Mesendoderm (in vitro differentiated cells): Measurements from ENCODE around the gene FUBP1.

Source experiments
- DNase-seq: peaks from one replicate; pipeline ENCODE4 v3.0.0; 2013
- H2AK5ac ChIP-seq: 2 replicates; pipeline ENCODE4 v1.6.1; 2013; ENCODE audit warnings: low read length, inconsistent platforms
- H2BK120ac ChIP-seq: 2 replicates; pipeline ENCODE4 v1.6.1; 2013; ENCODE audit warnings: low read depth, mild to moderate bottlenecking, low read length, moderate library complexity, mixed read lengths
- H2BK15ac ChIP-seq: replicated peaks from 2 replicates; pipeline ENCODE4 v1.6.1; 2013; ENCODE audit warnings: low read depth, mild to moderate bottlenecking, moderate library complexity
- H2BK5ac ChIP-seq: 2 replicates; pipeline ENCODE4 v1.6.1; 2013; ENCODE audit warnings: low read length, inconsistent platforms
- H3K18ac ChIP-seq: 2 replicates; pipeline ENCODE4 v1.6.1; 2013; ENCODE audit warnings: mild to moderate bottlenecking, low read length, mixed read lengths
- H3K23ac ChIP-seq: one replicate; pipeline ENCODE4 v1.6.1; 2013; ENCODE audit warnings: low read length
- H3K27ac ChIP-seq: 2 replicates; pipeline ENCODE4 v1.5.1; 2013; ENCODE audit warnings: low read depth, mild to moderate bottlenecking, inconsistent platforms, low read length, moderate library complexity
- H3K27me3 ChIP-seq: 2 replicates; pipeline ENCODE4 v1.6.1; 2013; ENCODE audit warnings: low read length, control low read depth, mild to moderate bottlenecking, inconsistent platforms; ENCODE audit not compliant: insufficient read depth, poor library complexity
- H3K36me3 ChIP-seq: 2 replicates; pipeline ENCODE4 v1.6.1; 2013; ENCODE audit warnings: low read length, inconsistent platforms; ENCODE audit not compliant: control insufficient read depth, insufficient read depth
- H3K4ac ChIP-seq: one replicate; pipeline ENCODE4 v1.6.1; 2013; ENCODE audit warnings: low read depth, mild to moderate bottlenecking, low read length, moderate library complexity
- H3K4me1 ChIP-seq: 2 replicates; pipeline ENCODE4 v1.6.1; 2013; ENCODE audit warnings: low read depth, low read length, inconsistent platforms; ENCODE audit not compliant: control insufficient read depth
- H3K4me2 ChIP-seq: 2 replicates; pipeline ENCODE4 v1.6.1; 2013; ENCODE audit warnings: low read length
- H3K4me3 ChIP-seq: 2 replicates; pipeline ENCODE4 v1.5.1; 2013; ENCODE audit warnings: mild to moderate bottlenecking, low read length
- H3K56ac ChIP-seq: one replicate; pipeline ENCODE4 v1.6.1; 2013; ENCODE audit warnings: low read length
- H3K79me1 ChIP-seq: 2 replicates; pipeline ENCODE4 v1.6.1; 2013; ENCODE audit warnings: low read length, inconsistent platforms
- H3K79me2 ChIP-seq: 2 replicates; pipeline ENCODE4 v1.6.1; 2013; ENCODE audit warnings: mild to moderate bottlenecking, low read length; ENCODE audit not compliant: control insufficient read depth, insufficient read depth
- H3K9ac ChIP-seq: 2 replicates; pipeline ENCODE4 v1.6.1; 2013; ENCODE audit warnings: low read length, inconsistent platforms
- H4K5ac ChIP-seq: one replicate; pipeline ENCODE4 v1.6.1; 2013; ENCODE audit warnings: low read length
- H4K8ac ChIP-seq: one replicate; pipeline ENCODE4 v1.6.1; 2013; ENCODE audit warnings: low read depth, mild to moderate bottlenecking, control low read depth, low read length, moderate library complexity
- WGBS: extraction: QIAGEN DNeasy Blood & Tissue Kit; methylation state at CpG from one replicate; pipeline ENCODE4 v1.1.7; 2013; ENCODE audit warnings: low lambda C conversion rate, missing lambda C conversion rate; ENCODE audit not compliant: insufficient coverage; ENCODE audit errors: extremely low coverage; 5-methylcytosine and 5-hydroxymethylcytosine counted together

The FUBP1 gene

DNA sequence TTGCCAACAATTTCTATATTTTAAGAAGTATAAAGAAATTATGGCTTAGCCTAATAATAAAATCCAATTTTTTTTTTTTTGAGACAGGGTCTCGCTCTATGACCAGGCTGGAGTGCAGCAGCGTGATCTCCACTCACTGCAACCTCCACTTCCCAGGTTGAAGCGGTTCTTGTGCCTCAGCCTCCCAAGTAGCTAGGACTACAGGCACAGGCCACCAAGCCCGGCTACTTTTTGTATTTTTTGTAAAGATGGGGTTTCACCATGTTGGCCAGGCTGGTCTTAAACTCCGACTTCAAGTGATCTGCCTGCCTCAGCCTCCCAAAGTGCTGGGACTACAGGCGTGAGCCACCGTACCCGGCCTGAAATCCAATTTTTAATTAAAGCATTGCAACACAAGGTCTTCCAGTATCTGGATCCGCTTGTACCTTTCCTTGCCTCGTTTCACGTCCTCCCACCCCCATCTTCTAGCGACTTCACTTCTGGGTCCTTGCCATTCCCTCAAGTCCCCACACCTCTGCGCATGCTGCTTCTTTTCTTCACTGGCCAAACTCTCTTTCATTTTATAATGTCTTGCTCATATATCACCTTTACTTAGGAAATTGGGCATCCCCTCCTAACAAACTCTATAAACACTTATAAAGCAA, 2.3 kb downstream of the FUBP1 start:
- Histone ChIP-seq H3K4me2 (peak overlapping the region; percentile 65), H3K4ac (no peak overlapping the region), H3K79me1 (no peaks in the 10 kb centered on the region), H4K5ac (no peak overlapping the region), H2BK5ac (no peak overlapping the region), H3K27me3 (no peaks in the 10 kb centered on the region), H3K27ac (no peak overlapping the region), H3K23ac (no peak overlapping the region), H3K79me2 (peaks cover 85% of the 10 kb centered on the region), H3K56ac (peak overlapping the region; percentile 73), H3K4me1 (no peaks in the 10 kb centered on the region), H3K18ac (no peak overlapping the region), H2BK120ac (no peak overlapping the region), H3K36me3 (no peaks in the 10 kb centered on the region), H3K4me3 (peak overlapping the region; percentile 36), H3K9ac (peak overlapping the region; percentile 72), H2AK5ac (no peak overlapping the region), H2BK15ac (no peak overlapping the region), H4K8ac (no peak overlapping the region)
- peak; percentile 23 for DNase-seq
- WGBS, result no CpG with 5 or more reads among the region's 13 CpGs

GRCh38 chr1:77975907-77976306, 3.0 kb downstream of the FUBP1 start:
- Histone ChIP-seq H3K4me2 (peak overlapping the region; percentile 31), H3K27me3 (no peaks in the 10 kb centered on the region), H3K36me3 (no peaks in the 10 kb centered on the region)

GRCh38 chr1:77975386-77975785, 3.5 kb downstream of the FUBP1 start:
- no peak overlapping the region for H3K4me2 ChIP-seq
- no peak overlapping the region for H3K23ac ChIP-seq
- no peak overlapping the region for H3K27ac ChIP-seq
- DNase-seq, result no peak
- H3K18ac ChIP-seq, result no peak overlapping the region
- peaks cover 90% of the 10 kb centered on the region for H3K79me2 ChIP-seq
- no peak overlapping the region for H2AK5ac ChIP-seq
- no peaks in the 10 kb centered on the region for H3K36me3 ChIP-seq
- H3K4ac ChIP-seq, result no peak overlapping the region
- H2BK5ac ChIP-seq, result no peak overlapping the region
- no peaks in the 10 kb centered on the region for H3K79me1 ChIP-seq
- H3K4me1 ChIP-seq, result no peaks in the 10 kb centered on the region
- no peak overlapping the region for H4K5ac ChIP-seq
- no peaks in the 10 kb centered on the region for H3K27me3 ChIP-seq
- no peak overlapping the region for H3K56ac ChIP-seq
- no peak overlapping the region for H2BK120ac ChIP-seq
- peak overlapping the region; percentile 38 for H3K9ac ChIP-seq
- H2BK15ac ChIP-seq, result no peak overlapping the region
- WGBS, result no CpG with 5 or more reads among the region's 4 CpGs
- no peak overlapping the region for H3K4me3 ChIP-seq
- no peak overlapping the region for H4K8ac ChIP-seq

More at GRCh38 chr1:77975907-77976306, 3.0 kb downstream of the FUBP1 start:
- no peak overlapping the region for H3K27ac ChIP-seq
- H3K18ac ChIP-seq, result no peak overlapping the region
- no peaks in the 10 kb centered on the region for H3K79me1 ChIP-seq
- no peak overlapping the region for H4K5ac ChIP-seq
- H2BK5ac ChIP-seq, result no peak overlapping the region
- no peak overlapping the region for H3K4ac ChIP-seq
- H2BK120ac ChIP-seq, result no peak overlapping the region
- no peak overlapping the region for H3K56ac ChIP-seq
- H3K79me2 ChIP-seq, result peaks cover 87% of the 10 kb centered on the region
- H3K9ac ChIP-seq, result peak overlapping the region; percentile 40
- no peak overlapping the region for H3K4me3 ChIP-seq
- WGBS, result no CpG with 5 or more reads among the region's 2 CpGs
- H3K4me1 ChIP-seq, result no peaks in the 10 kb centered on the region
- no peak for DNase-seq
- H2AK5ac ChIP-seq, result no peak overlapping the region
- H2BK15ac ChIP-seq, result no peak overlapping the region
- H3K23ac ChIP-seq, result no peak overlapping the region
- H4K8ac ChIP-seq, result no peak overlapping the region

- H3K56ac ChIP-seq, result no peak overlapping the region
- no peak overlapping the region for H3K4me2 ChIP-seq
- H3K4me1 ChIP-seq, result no peaks in the 10 kb centered on the region
- H4K5ac ChIP-seq, result no peak overlapping the region
- H3K79me2 ChIP-seq, result peaks cover 75% of the 10 kb centered on the region
- no peaks in the 10 kb centered on the region for H3K27me3 ChIP-seq
- H3K9ac ChIP-seq, result no peak overlapping the region
- H3K36me3 ChIP-seq, result peaks cover 3% of the 10 kb centered on the region
- no peak overlapping the region for H3K4ac ChIP-seq
- no peak overlapping the region for H3K27ac ChIP-seq
- no peak overlapping the region for H2AK5ac ChIP-seq
- H3K18ac ChIP-seq, result no peak overlapping the region
- H3K4me3 ChIP-seq, result no peak overlapping the region
- H2BK5ac ChIP-seq, result no peak overlapping the region
- H2BK15ac ChIP-seq, result no peak overlapping the region
- no peak overlapping the region for H3K23ac ChIP-seq
- no peak overlapping the region for H4K8ac ChIP-seq
- DNase-seq, result no peak
- no peak overlapping the region for H2BK120ac ChIP-seq
- no CpG with 5 or more reads among the region's 3 CpGs for WGBS
- H3K79me1 ChIP-seq, result peaks cover 2% of the 10 kb centered on the region
These were observed 6.8 kb downstream of the FUBP1 start for GRCh38 chr1:77972080-77972479.

DNA sequence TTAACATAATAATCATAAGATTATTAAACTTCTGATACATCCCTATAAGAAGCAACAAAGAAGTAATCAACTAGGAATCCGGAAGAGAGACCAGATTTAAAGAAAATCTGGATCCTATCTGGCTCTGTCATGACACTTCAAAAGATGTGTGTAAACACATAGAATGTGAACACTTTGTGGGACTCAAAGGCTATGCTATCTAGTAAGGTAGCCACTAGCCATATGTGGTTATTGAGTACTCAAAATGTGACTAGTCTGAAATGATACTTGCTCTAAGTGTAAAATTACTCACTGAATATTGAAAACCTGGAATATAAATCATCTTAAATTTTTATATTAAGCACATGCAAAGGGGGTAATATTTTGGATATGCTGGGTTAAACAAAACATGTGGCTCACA, 8.7 kb downstream of the FUBP1 start:
- Histone ChIP-seq H3K23ac (no peak overlapping the region), H3K27me3 (no peaks in the 10 kb centered on the region), H3K4me1 (no peaks in the 10 kb centered on the region), H3K18ac (no peak overlapping the region), H3K79me2 (peaks cover 59% of the 10 kb centered on the region), H3K4me2 (no peak overlapping the region), H2BK5ac (no peak overlapping the region), H2BK15ac (no peak overlapping the region), H3K56ac (no peak overlapping the region), H4K8ac (no peak overlapping the region), H3K4ac (no peak overlapping the region), H3K79me1 (peaks cover 6% of the 10 kb centered on the region), H2AK5ac (no peak overlapping the region), H3K4me3 (no peak overlapping the region), H2BK120ac (no peak overlapping the region), H3K27ac (no peak overlapping the region), H4K5ac (no peak overlapping the region), H3K36me3 (peaks cover 6% of the 10 kb centered on the region), H3K9ac (no peak overlapping the region)
- no CpG with 5 or more reads among the region's 1 CpG for WGBS
- DNase-seq, result no peak

DNA sequence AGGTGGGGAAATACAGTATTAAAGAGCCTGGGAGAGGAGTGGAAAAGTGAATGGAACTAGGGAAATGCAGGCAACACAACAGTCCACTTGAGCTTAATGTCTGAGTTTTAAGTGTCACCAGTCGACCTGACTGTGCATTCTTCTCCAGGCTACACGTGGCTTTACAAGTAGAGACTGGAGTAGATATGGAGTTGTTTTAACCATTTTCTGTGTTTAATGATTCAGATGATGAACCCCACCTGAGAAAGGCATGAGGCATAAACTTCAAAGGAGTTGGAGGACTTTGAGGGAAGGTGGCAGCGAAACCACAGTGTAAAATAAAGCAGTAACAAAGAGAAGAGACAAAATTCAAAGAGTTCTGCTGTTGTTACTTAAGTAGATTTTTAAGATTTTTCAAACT, 12.6 kb downstream of the FUBP1 start:
- Histone ChIP-seq H3K27ac (no peak overlapping the region), H2BK15ac (no peak overlapping the region), H4K5ac (no peak overlapping the region), H3K4me2 (no peak overlapping the region), H2BK5ac (no peak overlapping the region), H4K8ac (no peak overlapping the region), H3K23ac (no peak overlapping the region), H3K4me1 (no peaks in the 10 kb centered on the region), H3K56ac (no peak overlapping the region), H3K9ac (no peak overlapping the region), H3K27me3 (no peaks in the 10 kb centered on the region), H2AK5ac (no peak overlapping the region), H3K4ac (no peak overlapping the region), H3K18ac (no peak overlapping the region), H3K36me3 (peaks cover 9% of the 10 kb centered on the region), H3K4me3 (no peak overlapping the region), H3K79me2 (peaks cover 27% of the 10 kb centered on the region), H2BK120ac (no peak overlapping the region), H3K79me1 (peaks cover 7% of the 10 kb centered on the region)
- no peak for DNase-seq
- WGBS, result no CpG with 5 or more reads among the region's 3 CpGs
